ENCODE data around the gene EIF3J.

EIF3J gene

GRCh38 chr15:44595656-44596510 is 58.9 kb downstream of the EIF3J start:
- DNase-seq (ENCODE audit: insufficient read length, low spot score) (no peak), FAIRE-seq (no peak)

GRCh38 chr15:44596511-44597010 is 59.6 kb downstream of the EIF3J start:
- DNase-seq (ENCODE audit: insufficient read length, low spot score) (no peak), FAIRE-seq (no peak)
- TF ChIP-seq CTCF (IDR thresholded peaks at IDR 0.05; ENCODE audit: insufficient read depth, missing control alignments), result no peak

More at GRCh38 chr15:44595656-44596510, 58.9 kb downstream of the EIF3J start:
- TF ChIP-seq CTCF (IDR thresholded peaks at IDR 0.05; ENCODE audit: insufficient read depth, missing control alignments), result no peak

GRCh38 chr15:44598066-44598465 is 61.1 kb downstream of the EIF3J start:
- TF ChIP-seq CTCF (IDR thresholded peaks at IDR 0.05; ENCODE audit: insufficient read depth, missing control alignments), result no peak
- DNase-seq (ENCODE audit: insufficient read length, low spot score) (no peak), FAIRE-seq (no peak)

- DNase-seq (ENCODE audit: insufficient read length, low spot score) (no peak), FAIRE-seq (no peak)
- TF ChIP-seq CTCF (IDR thresholded peaks at IDR 0.05; ENCODE audit: insufficient read depth, missing control alignments), result no peak
Observed at GRCh38 chr15:44598892-44599291, 61.9 kb downstream of the EIF3J start.

- FAIRE-seq, result no peak
- no peak for DNase-seq (ENCODE audit: insufficient read length, low spot score)
- no peak for TF ChIP-seq CTCF (IDR thresholded peaks at IDR 0.05; ENCODE audit: insufficient read depth, missing control alignments)
Observed at GRCh38 chr15:44603126-44603525, 66.2 kb downstream of the EIF3J start.

- FAIRE-seq (no peak), DNase-seq (ENCODE audit: insufficient read length, low spot score) (no peak)
- TF ChIP-seq CTCF (IDR thresholded peaks at IDR 0.05; ENCODE audit: insufficient read depth, missing control alignments), result no peak
Observed at GRCh38 chr15:44606740-44607139, 69.8 kb downstream of the EIF3J start.

Measured in D721Med (cell line).